ENCODE results near the gene SOS1.

Gene SOS1

GRCh38 chr2:38988716-38989115, 132.1 kb downstream of the SOS1 start:
- no peak overlapping the region for H3K4me3 ChIP-seq (replicated peaks; ENCODE audit: low read depth, low read length)
- DNase-seq (ENCODE audit: low read depth): no peak
- TF ChIP-seq CTCF (IDR thresholded peaks at IDR 0.05; ENCODE audit: low read length, missing control alignments): no peak

GRCh38 chr2:38982498-38982897, 138.4 kb downstream of the SOS1 start:
- no peak for DNase-seq (ENCODE audit: low read depth)
- no peak overlapping the region for H3K4me3 ChIP-seq (replicated peaks; ENCODE audit: low read depth, low read length)
- no peak for TF ChIP-seq CTCF (IDR thresholded peaks at IDR 0.05; ENCODE audit: low read length, missing control alignments)

- no peak for DNase-seq (ENCODE audit: low read depth)
- no peak overlapping the region for H3K4me3 ChIP-seq (replicated peaks; ENCODE audit: low read depth, low read length)
- no peak for TF ChIP-seq CTCF (IDR thresholded peaks at IDR 0.05; ENCODE audit: low read length, missing control alignments)
These were observed 139.0 kb downstream of the SOS1 start for GRCh38 chr2:38981670-38982357.

GRCh38 chr2:38981003-38981669, 139.7 kb downstream of the SOS1 start:
- H3K4me3 ChIP-seq (replicated peaks; ENCODE audit: low read depth, low read length): no peak overlapping the region
- DNase-seq (ENCODE audit: low read depth): no peak
- no peak for TF ChIP-seq CTCF (IDR thresholded peaks at IDR 0.05; ENCODE audit: low read length, missing control alignments)

GRCh38 chr2:38978908-38979307, 141.9 kb downstream of the SOS1 start:
- H3K4me3 ChIP-seq (replicated peaks; ENCODE audit: low read depth, low read length): no peak overlapping the region
- TF ChIP-seq CTCF (IDR thresholded peaks at IDR 0.05; ENCODE audit: low read length, missing control alignments): no peak
- no peak for DNase-seq (ENCODE audit: low read depth)

- no peak for DNase-seq (ENCODE audit: low read depth)
- no peak overlapping the region for H3K4me3 ChIP-seq (replicated peaks; ENCODE audit: low read depth, low read length)
- no peak for TF ChIP-seq CTCF (IDR thresholded peaks at IDR 0.05; ENCODE audit: low read length, missing control alignments)
These were observed 142.5 kb downstream of the SOS1 start for GRCh38 chr2:38978296-38978903.

All from fibroblast of pulmonary artery (primary cell).